Type B pancreatic cell (in vitro differentiated cells): ENCODE data around the gene MYL6. TPM values are rescaled to one million over a fixed set of nuclear protein-coding genes. Genes with fewer than 3 reads are reported as not detected.
A peak's percentile ranks its signal among the peaks of the same experiment; 100 is the strongest.

Experiments used
- DNase-seq: peaks from one replicate; pipeline ENCODE4 v3.0.0; 2021; ENCODE audit warnings: mixed read lengths; ENCODE audit not compliant: unreplicated experiment; ENCODE audit errors: extremely low spot score
- H3K27ac Mint-ChIP-seq: 2 replicates; pipeline ENCODE4 v1.8.0; 2021; ENCODE audit warnings: mild to moderate bottlenecking, mixed read lengths
- H3K27me3 Mint-ChIP-seq: 2 replicates; pipeline ENCODE4 v1.8.0; 2021; ENCODE audit warnings: mixed read lengths
- H3K36me3 Mint-ChIP-seq: 2 replicates; pipeline ENCODE4 v1.8.0; 2021; ENCODE audit warnings: mixed read lengths
- H3K4me1 Mint-ChIP-seq: one replicate; pipeline ENCODE4 v1.8.0; 2021; ENCODE audit warnings: mixed read lengths; ENCODE audit not compliant: unreplicated experiment
- H3K4me3 Mint-ChIP-seq: 2 replicates; pipeline ENCODE4 v1.8.0; 2021; ENCODE audit warnings: mild to moderate bottlenecking, mixed read lengths
- H3K9me3 Mint-ChIP-seq: 2 replicates; pipeline ENCODE4 v1.8.0; 2021; ENCODE audit warnings: mixed read lengths
- CTCF ChIP-seq: fragments of 200-600 bp; sonication (generic); conservative IDR thresholded peaks from 2 replicates; pipeline ENCODE4 v1.5.0; 2021; ENCODE audit warnings: antibody characterized with exemption, mild to moderate bottlenecking
- total RNA-seq: library from RNA; stranded (reverse); gene quantifications from 2 replicates; pipeline ENCODE4 v1.2.1, GENCODE V29; 2021; ENCODE audit warnings: low replicate concordance

MYL6 gene
- total RNA-seq, 1 donor from 2014 or later, result 1,223 TPM

- H3K27me3 Mint-ChIP-seq, result peaks cover 4% of the 10 kb centered on the region
- no peak overlapping the region for H3K4me3 Mint-ChIP-seq
- no peaks in the 10 kb centered on the region for H3K9me3 Mint-ChIP-seq
- no peak for TF ChIP-seq CTCF
- H3K36me3 Mint-ChIP-seq, result peaks cover 19% of the 10 kb centered on the region
- peaks cover 25% of the 10 kb centered on the region for H3K4me1 Mint-ChIP-seq
- H3K27ac Mint-ChIP-seq, result no peak overlapping the region
- DNase-seq, result no peak
Observed at GRCh38 chr12:56121204-56121870, 36.8 kb upstream of the MYL6 start.

- no peak overlapping the region for H3K4me3 Mint-ChIP-seq
- DNase-seq, result no peak
- no peak for TF ChIP-seq CTCF
- peaks cover 8% of the 10 kb centered on the region for H3K36me3 Mint-ChIP-seq
- peak overlapping the region; percentile 39 for H3K27ac Mint-ChIP-seq
- peaks cover 38% of the 10 kb centered on the region for H3K4me1 Mint-ChIP-seq
- H3K9me3 Mint-ChIP-seq, result no peaks in the 10 kb centered on the region
- H3K27me3 Mint-ChIP-seq, result peaks cover 4% of the 10 kb centered on the region
Observed at GRCh38 chr12:56122637-56123036, 35.5 kb upstream of the MYL6 start.

- Mint-ChIP-seq H3K4me3 (no peak overlapping the region), H3K9me3 (no peaks in the 10 kb centered on the region)
Observed at GRCh38 chr12:56124133-56124532, 34.0 kb upstream of the MYL6 start.

GRCh38 chr12:56126732-56127239 lies 31.4 kb upstream of the MYL6 start:
- no peak for TF ChIP-seq CTCF
- peaks cover 13% of the 10 kb centered on the region for H3K36me3 Mint-ChIP-seq
- peak overlapping the region; percentile 99 for H3K4me3 Mint-ChIP-seq
- H3K4me1 Mint-ChIP-seq, result peaks cover 44% of the 10 kb centered on the region
- peak overlapping the region; percentile 94 for H3K27ac Mint-ChIP-seq
- no peaks in the 10 kb centered on the region for H3K9me3 Mint-ChIP-seq
- DNase-seq, result no peak
- H3K27me3 Mint-ChIP-seq, result no peaks in the 10 kb centered on the region

More at GRCh38 chr12:56124133-56124532, 34.0 kb upstream of the MYL6 start:
- DNase-seq, result no peak
- Mint-ChIP-seq H3K27ac (peak overlapping the region; percentile 64), H3K4me1 (peaks cover 40% of the 10 kb centered on the region), H3K36me3 (peaks cover 3% of the 10 kb centered on the region), H3K27me3 (no peaks in the 10 kb centered on the region)
- no peak for TF ChIP-seq CTCF

- no peaks in the 10 kb centered on the region for H3K27me3 Mint-ChIP-seq
- peak overlapping the region; percentile 94 for H3K27ac Mint-ChIP-seq
- H3K9me3 Mint-ChIP-seq, result no peaks in the 10 kb centered on the region
- H3K36me3 Mint-ChIP-seq, result peaks cover 20% of the 10 kb centered on the region
- TF ChIP-seq CTCF, result no peak
- H3K4me1 Mint-ChIP-seq, result peaks cover 44% of the 10 kb centered on the region
- H3K4me3 Mint-ChIP-seq, result peak overlapping the region; percentile 99
- no peak for DNase-seq
Observed at GRCh38 chr12:56127485-56127887, 30.7 kb upstream of the MYL6 start.
